Measurements from ENCODE around the gene STEAP1B. TPM values are rescaled to one million over a fixed set of nuclear protein-coding genes. Genes with fewer than 3 reads are reported as not detected.

Gene STEAP1B
- total RNA-seq, 1 donor from 2014 or later = 4.7 TPM

DNA sequence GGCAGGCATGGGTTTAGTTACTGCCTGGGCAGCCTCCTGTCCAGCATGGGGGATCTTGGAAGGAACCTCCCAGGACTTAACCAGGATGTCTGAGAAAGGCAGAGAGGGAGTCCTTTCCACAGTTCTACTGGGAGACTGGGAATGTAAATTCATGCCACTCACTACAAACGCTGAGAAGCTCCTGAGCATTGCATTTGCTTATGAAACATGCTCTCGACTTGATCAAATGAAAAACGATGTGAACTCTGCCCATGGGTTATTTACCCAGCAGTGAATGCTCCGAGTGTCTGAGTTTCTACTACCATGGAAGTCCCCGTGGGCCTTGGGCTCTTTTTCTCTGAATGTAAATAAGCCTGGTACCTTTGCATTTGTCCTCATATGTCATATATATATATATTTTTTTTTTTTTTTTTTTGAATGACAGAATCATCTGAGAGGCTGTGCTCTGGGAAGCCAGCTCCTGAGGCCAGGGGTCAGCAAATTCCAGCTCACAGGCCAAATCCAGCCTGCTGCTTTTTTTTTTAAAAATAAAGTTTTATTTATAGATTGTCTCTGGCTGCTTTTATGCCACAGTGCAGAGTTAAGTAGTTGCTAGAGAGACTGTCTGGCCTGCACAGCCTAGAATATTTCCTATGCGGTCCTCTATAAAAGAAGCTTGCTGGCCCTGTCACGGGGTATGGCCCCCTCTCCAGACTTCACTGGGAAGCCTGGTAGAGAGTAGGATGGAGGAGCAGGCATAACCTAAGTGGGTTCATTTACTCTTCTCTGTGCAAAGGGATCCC lies 121.6 kb downstream of the STEAP1B start:
- Histone ChIP-seq H3K9me3 (ENCODE audit: control insufficient read depth in 3 of 3, low read length in 3 of 3) (no peaks in the 10 kb centered on the region), H3K4me3 (ENCODE audit: low read length in 3 of 3) (no peak overlapping the region), H3K27ac (ENCODE audit: low read depth, low read length) (no peak overlapping the region), H3K27me3 (ENCODE audit: control insufficient read depth in 3 of 3, insufficient read depth in 3 of 3, low read length in 3 of 3) (no peaks in the 10 kb centered on the region), H3K4me1 (ENCODE audit: control insufficient read depth in 3 of 3, insufficient read depth in 3 of 3, low read length in 3 of 3) (peaks cover 0 to 7% (median 5%) of the 10 kb centered on the region in 3 donors), H3K9ac (ENCODE audit: low read depth in 1 of 3, low read length in 3 of 3) (no peak overlapping the region), H3K36me3 (ENCODE audit: control insufficient read depth in 3 of 3, insufficient read depth in 3 of 3, low read length in 3 of 3) (no peaks in the 10 kb centered on the region)

DNA sequence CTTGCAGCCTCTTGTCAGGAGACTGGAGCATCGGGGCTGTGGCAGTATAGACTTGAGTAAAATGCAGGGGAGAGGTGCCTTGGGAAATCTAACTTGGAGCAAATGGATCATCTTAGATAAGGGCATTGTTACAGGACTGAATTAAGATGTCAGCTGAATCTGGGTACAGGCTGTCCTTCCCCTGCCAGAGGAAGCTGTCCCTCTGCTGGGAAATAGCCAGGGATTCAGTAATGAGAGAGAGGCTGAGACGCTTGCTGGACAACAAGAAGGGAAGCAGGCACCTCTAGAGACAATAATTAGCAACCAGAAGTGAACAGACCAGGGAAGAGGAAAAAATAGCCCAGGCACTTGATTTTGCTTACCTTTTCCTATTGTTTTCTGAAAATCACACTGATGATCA lies 122.3 kb downstream of the STEAP1B start:
- Histone ChIP-seq H3K27ac (ENCODE audit: low read depth, low read length) (no peak overlapping the region), H3K4me3 (ENCODE audit: low read length in 3 of 3) (no peak overlapping the region), H3K4me1 (ENCODE audit: control insufficient read depth in 3 of 3, insufficient read depth in 3 of 3, low read length in 3 of 3) (peaks cover 0 to 7% (median 5%) of the 10 kb centered on the region in 3 donors)

DNA sequence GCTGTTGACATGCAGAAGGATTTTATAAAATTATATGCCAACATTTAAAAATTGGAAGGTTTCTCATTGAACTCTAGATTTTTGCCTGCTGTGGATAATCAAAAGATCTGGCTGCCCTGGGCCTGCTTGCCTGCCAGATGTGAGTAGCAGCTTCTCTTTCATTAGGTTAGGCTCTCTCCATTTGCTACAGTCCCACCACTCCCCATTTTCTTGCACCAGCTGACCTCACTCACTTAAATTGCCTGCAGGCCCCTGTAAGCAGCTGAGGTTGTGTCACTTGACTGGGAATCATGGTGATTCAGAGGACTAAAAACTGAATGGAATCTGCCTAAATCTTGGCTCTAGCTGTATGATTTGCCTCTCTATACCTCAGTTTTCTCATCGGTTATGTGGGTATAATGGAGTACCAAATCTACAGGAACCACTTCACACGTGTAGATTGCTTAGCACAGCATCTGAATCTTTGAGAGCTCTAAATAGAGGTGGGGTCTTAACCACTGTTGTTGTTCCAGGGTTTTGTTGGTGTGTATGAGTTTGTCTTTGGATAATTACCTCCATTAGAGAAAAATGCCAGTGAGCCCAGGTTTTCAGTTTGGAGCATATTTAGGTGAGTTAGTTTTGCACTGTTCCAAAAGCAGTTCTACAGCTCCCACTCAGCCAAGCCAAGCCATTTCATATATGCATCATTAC lies 124.5 kb downstream of the STEAP1B start:
- H3K9me3 ChIP-seq (ENCODE audit: control insufficient read depth in 3 of 3, low read length in 3 of 3) = no peaks in the 10 kb centered on the region
- no peak overlapping the region for H3K9ac ChIP-seq (ENCODE audit: low read depth in 1 of 3, low read length in 3 of 3)
- H3K4me1 ChIP-seq (ENCODE audit: control insufficient read depth in 3 of 3, insufficient read depth in 3 of 3, low read length in 3 of 3) = peaks cover 0 to 7% (median 5%) of the 10 kb centered on the region in 3 donors
- no peaks in the 10 kb centered on the region for H3K36me3 ChIP-seq (ENCODE audit: control insufficient read depth in 3 of 3, insufficient read depth in 3 of 3, low read length in 3 of 3)
- no peak overlapping the region for H3K4me3 ChIP-seq (ENCODE audit: low read length in 3 of 3)
- H3K27ac ChIP-seq (ENCODE audit: low read depth, low read length) = no peak overlapping the region
- no peaks in the 10 kb centered on the region for H3K27me3 ChIP-seq (ENCODE audit: control insufficient read depth in 3 of 3, insufficient read depth in 3 of 3, low read length in 3 of 3)

More for the DNA sequence above, 122.3 kb downstream of the STEAP1B start:
- H3K9me3 ChIP-seq (ENCODE audit: control insufficient read depth in 3 of 3, low read length in 3 of 3) = no peaks in the 10 kb centered on the region
- no peak overlapping the region for H3K9ac ChIP-seq (ENCODE audit: low read depth in 1 of 3, low read length in 3 of 3)
- no peaks in the 10 kb centered on the region for H3K36me3 ChIP-seq (ENCODE audit: control insufficient read depth in 3 of 3, insufficient read depth in 3 of 3, low read length in 3 of 3)
- H3K27me3 ChIP-seq (ENCODE audit: control insufficient read depth in 3 of 3, insufficient read depth in 3 of 3, low read length in 3 of 3) = no peaks in the 10 kb centered on the region

DNA sequence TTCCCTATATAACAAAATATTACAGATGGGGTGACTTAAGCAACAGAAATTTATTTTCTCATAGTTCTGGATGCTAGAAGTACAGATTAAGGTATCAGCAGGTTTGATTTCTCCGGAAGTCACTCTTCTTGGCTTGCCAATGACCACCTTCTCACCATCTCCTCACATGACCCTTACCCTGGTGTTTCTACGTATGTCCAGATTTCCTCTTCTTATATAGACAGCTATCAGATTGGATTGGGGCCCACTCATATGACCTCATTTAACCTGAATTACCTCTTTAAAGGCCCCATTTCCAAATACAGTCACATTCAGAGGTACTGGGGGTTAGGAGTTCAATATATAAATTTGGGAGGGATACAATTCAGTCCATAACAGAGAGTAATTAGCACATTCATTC lies 126.1 kb downstream of the STEAP1B start:
- H3K4me1 ChIP-seq (ENCODE audit: control insufficient read depth in 3 of 3, insufficient read depth in 3 of 3, low read length in 3 of 3) = peaks cover 0 to 7% (median 5%) of the 10 kb centered on the region in 3 donors
- H3K9me3 ChIP-seq (ENCODE audit: control insufficient read depth in 3 of 3, low read length in 3 of 3) = no peaks in the 10 kb centered on the region
- H3K27me3 ChIP-seq (ENCODE audit: control insufficient read depth in 3 of 3, insufficient read depth in 3 of 3, low read length in 3 of 3) = no peaks in the 10 kb centered on the region
- no peaks in the 10 kb centered on the region for H3K36me3 ChIP-seq (ENCODE audit: control insufficient read depth in 3 of 3, insufficient read depth in 3 of 3, low read length in 3 of 3)
- no peak overlapping the region for H3K9ac ChIP-seq (ENCODE audit: low read depth in 1 of 3, low read length in 3 of 3)
- no peak overlapping the region for H3K27ac ChIP-seq (ENCODE audit: low read depth, low read length)
- no peak overlapping the region for H3K4me3 ChIP-seq (ENCODE audit: low read length in 3 of 3)

DNA sequence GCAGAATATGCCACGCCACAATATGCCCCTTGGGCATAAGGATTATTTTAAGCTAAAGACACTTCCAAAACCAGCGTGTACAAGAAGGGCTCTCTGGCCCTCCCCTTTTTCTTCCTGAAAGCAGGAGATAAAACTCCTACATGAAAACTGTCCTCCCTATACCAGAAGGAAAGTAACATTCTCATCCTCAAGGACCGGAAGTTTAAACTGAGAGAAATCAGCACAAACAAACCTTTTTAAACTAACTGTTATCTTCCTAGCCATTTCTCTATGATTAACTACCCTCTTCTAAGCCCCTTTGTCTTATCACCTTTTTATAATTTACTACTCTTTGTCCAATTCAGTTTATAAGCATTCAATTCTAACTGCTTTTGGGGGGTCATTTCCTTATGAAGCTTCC lies 126.6 kb downstream of the STEAP1B start:
- Histone ChIP-seq H3K4me1 (ENCODE audit: control insufficient read depth in 3 of 3, insufficient read depth in 3 of 3, low read length in 3 of 3) (peaks cover 0 to 7% (median 5%) of the 10 kb centered on the region in 3 donors), H3K4me3 (ENCODE audit: low read length in 3 of 3) (no peak overlapping the region), H3K9me3 (ENCODE audit: control insufficient read depth in 3 of 3, low read length in 3 of 3) (no peaks in the 10 kb centered on the region)

DNA sequence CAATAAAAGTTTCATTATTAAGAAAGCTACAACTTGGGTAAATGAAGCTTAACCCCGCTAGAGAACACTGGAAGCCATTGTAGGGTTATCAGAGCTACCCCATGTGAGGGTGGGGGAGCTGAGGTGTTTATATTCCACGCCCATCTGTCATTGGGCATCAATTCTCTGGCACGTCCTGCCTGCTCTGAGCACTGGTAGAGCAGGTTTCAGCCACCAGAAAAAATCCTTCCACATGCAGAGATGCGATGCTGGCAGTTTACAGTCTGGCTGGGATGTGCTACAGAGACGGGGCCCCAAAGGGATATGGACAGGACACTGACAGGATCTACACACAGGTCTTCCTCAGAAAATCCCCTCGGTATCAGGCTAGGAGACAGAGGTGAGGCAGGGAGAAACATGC lies 127.1 kb downstream of the STEAP1B start:
- Histone ChIP-seq H3K4me1 (ENCODE audit: control insufficient read depth in 3 of 3, insufficient read depth in 3 of 3, low read length in 3 of 3) (peaks cover 0 to 4% (median 4%) of the 10 kb centered on the region in 3 donors), H3K9me3 (ENCODE audit: control insufficient read depth in 3 of 3, low read length in 3 of 3) (no peaks in the 10 kb centered on the region), H3K4me3 (ENCODE audit: low read length in 3 of 3) (no peak overlapping the region), H3K27ac (ENCODE audit: low read depth, low read length) (no peak overlapping the region), H3K27me3 (ENCODE audit: control insufficient read depth in 3 of 3, insufficient read depth in 3 of 3, low read length in 3 of 3) (no peaks in the 10 kb centered on the region), H3K36me3 (ENCODE audit: control insufficient read depth in 3 of 3, insufficient read depth in 3 of 3, low read length in 3 of 3) (no peaks in the 10 kb centered on the region), H3K9ac (ENCODE audit: low read depth in 1 of 3, low read length in 3 of 3) (no peak overlapping the region)

More for the DNA sequence above, 126.6 kb downstream of the STEAP1B start:
- Histone ChIP-seq H3K27ac (ENCODE audit: low read depth, low read length) (no peak overlapping the region), H3K9ac (ENCODE audit: low read depth in 1 of 3, low read length in 3 of 3) (no peak overlapping the region), H3K36me3 (ENCODE audit: control insufficient read depth in 3 of 3, insufficient read depth in 3 of 3, low read length in 3 of 3) (no peaks in the 10 kb centered on the region), H3K27me3 (ENCODE audit: control insufficient read depth in 3 of 3, insufficient read depth in 3 of 3, low read length in 3 of 3) (no peaks in the 10 kb centered on the region)

DNA sequence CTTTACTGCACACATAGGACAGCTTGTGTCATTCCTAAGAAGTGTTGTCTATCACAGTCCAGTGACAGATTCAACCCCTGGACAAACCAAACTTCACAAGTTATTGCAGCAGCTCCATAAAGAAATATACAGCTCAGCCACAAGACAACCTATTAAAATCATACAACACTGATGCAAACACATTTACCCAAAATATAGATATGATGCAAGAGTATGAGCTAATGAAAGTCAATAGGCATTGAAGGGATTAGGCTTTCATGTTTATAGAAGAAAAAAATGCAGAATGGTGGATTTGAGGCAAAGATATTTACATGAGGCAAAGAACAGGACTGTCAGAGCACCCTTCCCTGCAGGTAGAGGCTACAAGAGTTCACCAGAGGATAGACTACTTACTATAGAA lies 128.1 kb downstream of the STEAP1B start:
- H3K4me3 ChIP-seq (ENCODE audit: low read length in 3 of 3) = no peak overlapping the region
- H3K27ac ChIP-seq (ENCODE audit: low read depth, low read length) = no peak overlapping the region
- H3K27me3 ChIP-seq (ENCODE audit: control insufficient read depth in 3 of 3, insufficient read depth in 3 of 3, low read length in 3 of 3) = no peaks in the 10 kb centered on the region
- H3K4me1 ChIP-seq (ENCODE audit: control insufficient read depth in 3 of 3, insufficient read depth in 3 of 3, low read length in 3 of 3) = no peaks in the 10 kb centered on the region
- H3K36me3 ChIP-seq (ENCODE audit: control insufficient read depth in 3 of 3, insufficient read depth in 3 of 3, low read length in 3 of 3) = no peaks in the 10 kb centered on the region
- H3K9me3 ChIP-seq (ENCODE audit: control insufficient read depth in 3 of 3, low read length in 3 of 3) = no peaks in the 10 kb centered on the region
- no peak overlapping the region for H3K9ac ChIP-seq (ENCODE audit: low read depth in 1 of 3, low read length in 3 of 3)

Other genes starting within 250 kb of the STEAP1B start
- gene RAPGEF5, start 143.0 kb downstream of the STEAP1B start, total RNA-seq = 29.7 TPM
- not detected for gene IL6, start 227.0 kb upstream of the STEAP1B start, total RNA-seq

All from skeletal muscle tissue (tissue), 4 donors.